Kidney (tissue), 14 donors: Measurements from ENCODE around the gene HSD11B2. TPM values are rescaled to one million over a fixed set of nuclear protein-coding genes. Genes with fewer than 3 reads are reported as not detected.
A peak's percentile ranks its signal among the peaks of the same experiment; 100 is the strongest.

Experiments used
- DNase-seq, 5 donors: peaks; one replicate each; pipeline ENCODE4 v3.0.0-alpha.2; 2013 to 2020
- FAIRE-seq: peaks from 2 replicates; lab custom pipeline; 2012; peaks lifted over from hg19 to GRCh38; lab: Jason Lieb, UNC
- H3K27ac ChIP-seq, 2 donors: one replicate each; pipeline ENCODE4 v1.7.0; 2013; ENCODE audit warnings: low read depth in 2 of 2, low read length in 2 of 2, inconsistent platforms in 1 of 2
- H3K27me3 ChIP-seq: one replicate; pipeline ENCODE4 v1.7.1; 2013; ENCODE audit warnings: low read length, inconsistent platforms; ENCODE audit not compliant: control insufficient read depth, insufficient read depth
- H3K36me3 ChIP-seq, 3 donors: one replicate each; pipeline versions ENCODE4 v1.7.0 to v1.7.1; 2013; ENCODE audit warnings: low read length in 3 of 3, control low read depth in 1 of 3, inconsistent platforms in 1 of 3; ENCODE audit not compliant: insufficient read depth in 3 of 3, control insufficient read depth in 2 of 3
- H3K4me1 ChIP-seq, 3 donors: one replicate each; pipeline versions ENCODE4 v1.7.0 to v1.7.1; 2013; ENCODE audit warnings: low read length in 3 of 3, inconsistent platforms in 1 of 3, low read depth in 1 of 3; ENCODE audit not compliant: control insufficient read depth in 2 of 3, insufficient read depth in 2 of 3
- H3K4me3 ChIP-seq, 3 donors: one replicate each; pipeline versions ENCODE4 v1.7.0 to v1.8.1; 2013; ENCODE audit warnings: low read length in 3 of 3, control low read depth in 1 of 3, inconsistent platforms in 1 of 3
- H3K9ac ChIP-seq, 3 donors: one replicate each; pipeline versions ENCODE4 v1.7.0 to v1.7.1; 2013; ENCODE audit warnings: low read length in 3 of 3, control low read depth in 1 of 3, inconsistent platforms in 1 of 3
- H3K9me3 ChIP-seq, 3 donors: one replicate each; pipeline versions ENCODE4 v1.7.0 to v1.7.1; 2013; ENCODE audit warnings: low read length in 3 of 3, control low read depth in 1 of 3, inconsistent platforms in 1 of 3; ENCODE audit not compliant: control insufficient read depth in 2 of 3, insufficient read depth in 1 of 3
- intact Hi-C: fragments of 100-400 bp; cut with DNase I; formaldehyde crosslinking; loops from one replicate; pipeline ENCODE4 v1.11.1; 2022
- polyA plus RNA-seq: library from polyadenylated mRNA; stranded (reverse); fragments of 350-450 nt; fragmentation: Illumina TruSeq; extraction: RNeasy Lipid Tissue Mini Kit (QIAGEN cat#74804); gene quantifications from one replicate; pipeline ENCODE4 v1.2.3, GENCODE V29; 2014; ENCODE audit warnings: low read depth, low replicate concordance; ENCODE audit not compliant: insufficient read depth
- total RNA-seq: library from RNA; stranded (reverse); fragmentation: NEBNext Ultra II Directional; extraction: Animal tissue kit (Norgen Biotek cat#: 25700); gene quantifications from one replicate; pipeline ENCODE4 v1.2.1, GENCODE V29; 2021
- TF ChIP-seq, protein P1 (sequence below): IDR thresholded peaks from 3 replicates; pipeline ENCODE4 v1.5.1; 2012; ENCODE audit warnings: mild to moderate bottlenecking, moderate library complexity, borderline replicate concordance; ENCODE audit not compliant: insufficient read depth; ENCODE audit errors: extremely low read depth
- donor health status: control.
- donor health status: control.
- donor health status: control.
- donor health status: control.
- donor health status: control.
- donor health status: DM: yes; HTN: yes; CAD: no.
- donor health status: Normal renal cell carcinoma (clear cell type).

HSD11B2 gene
- total and polyA plus RNA-seq, 2 donors from 2014 or later = 139 to 1,022 TPM

DNA sequence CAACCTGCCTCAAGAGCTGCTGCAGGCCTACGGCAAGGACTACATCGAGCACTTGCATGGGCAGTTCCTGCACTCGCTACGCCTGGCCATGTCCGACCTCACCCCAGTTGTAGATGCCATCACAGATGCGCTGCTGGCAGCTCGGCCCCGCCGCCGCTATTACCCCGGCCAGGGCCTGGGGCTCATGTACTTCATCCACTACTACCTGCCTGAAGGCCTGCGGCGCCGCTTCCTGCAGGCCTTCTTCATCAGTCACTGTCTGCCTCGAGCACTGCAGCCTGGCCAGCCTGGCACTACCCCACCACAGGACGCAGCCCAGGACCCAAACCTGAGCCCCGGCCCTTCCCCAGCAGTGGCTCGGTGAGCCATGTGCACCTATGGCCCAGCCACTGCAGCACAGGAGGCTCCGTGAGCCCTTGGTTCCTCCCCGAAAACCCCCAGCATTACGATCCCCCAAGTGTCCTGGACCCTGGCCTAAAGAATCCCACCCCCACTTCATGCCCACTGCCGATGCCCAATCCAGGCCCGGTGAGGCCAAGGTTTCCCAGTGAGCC lies 5.8 kb downstream of the HSD11B2 start:
- Histone ChIP-seq H3K36me3 (peaks cover 3 to 25% (median 18%) of the 10 kb centered on the region in 3 donors), H3K4me3 (no peak overlapping the region), H3K9ac (peak overlapping the region in 1 of 3 donors; percentile 44), H3K27me3 (no peaks in the 10 kb centered on the region), H3K27ac (peak overlapping the region; percentile 79 to 85), H3K4me1 (peaks cover 2 to 41% (median 25%) of the 10 kb centered on the region in 3 donors), H3K9me3 (no peaks in the 10 kb centered on the region)
- intact Hi-C loops = no loop called here
- no peak for DNase-seq
- TF ChIP-seq, protein P1, sequence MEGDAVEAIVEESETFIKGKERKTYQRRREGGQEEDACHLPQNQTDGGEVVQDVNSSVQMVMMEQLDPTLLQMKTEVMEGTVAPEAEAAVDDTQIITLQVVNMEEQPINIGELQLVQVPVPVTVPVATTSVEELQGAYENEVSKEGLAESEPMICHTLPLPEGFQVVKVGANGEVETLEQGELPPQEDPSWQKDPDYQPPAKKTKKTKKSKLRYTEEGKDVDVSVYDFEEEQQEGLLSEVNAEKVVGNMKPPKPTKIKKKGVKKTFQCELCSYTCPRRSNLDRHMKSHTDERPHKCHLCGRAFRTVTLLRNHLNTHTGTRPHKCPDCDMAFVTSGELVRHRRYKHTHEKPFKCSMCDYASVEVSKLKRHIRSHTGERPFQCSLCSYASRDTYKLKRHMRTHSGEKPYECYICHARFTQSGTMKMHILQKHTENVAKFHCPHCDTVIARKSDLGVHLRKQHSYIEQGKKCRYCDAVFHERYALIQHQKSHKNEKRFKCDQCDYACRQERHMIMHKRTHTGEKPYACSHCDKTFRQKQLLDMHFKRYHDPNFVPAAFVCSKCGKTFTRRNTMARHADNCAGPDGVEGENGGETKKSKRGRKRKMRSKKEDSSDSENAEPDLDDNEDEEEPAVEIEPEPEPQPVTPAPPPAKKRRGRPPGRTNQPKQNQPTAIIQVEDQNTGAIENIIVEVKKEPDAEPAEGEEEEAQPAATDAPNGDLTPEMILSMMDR = no peak
- FAIRE-seq = no peak

DNA sequence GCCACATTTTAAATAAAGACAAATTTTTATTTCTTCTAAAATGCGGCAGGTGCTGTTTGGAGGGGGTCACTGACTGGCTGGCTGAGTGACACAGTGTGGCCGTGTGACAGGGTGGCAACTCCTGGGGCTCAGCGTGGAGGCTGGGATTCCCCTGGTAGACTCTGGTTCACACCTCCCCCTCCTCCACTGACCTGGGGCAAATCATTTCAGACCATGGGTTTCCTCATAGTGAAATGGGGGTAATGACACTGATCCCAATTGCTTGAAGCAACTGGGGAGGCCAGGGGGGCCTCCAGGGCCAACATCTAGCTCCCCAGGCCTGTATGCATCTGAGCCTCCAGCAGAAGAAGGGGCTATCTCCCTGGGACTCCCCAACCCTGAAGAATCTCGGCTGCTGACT lies 6.6 kb downstream of the HSD11B2 start:
- TF ChIP-seq, protein P1 = no peak
- Histone ChIP-seq H3K9me3 (no peaks in the 10 kb centered on the region), H3K4me3 (no peak overlapping the region), H3K36me3 (peaks cover 3 to 25% (median 18%) of the 10 kb centered on the region in 3 donors), H3K9ac (peak overlapping the region in 1 of 3 donors; percentile 44), H3K27me3 (no peaks in the 10 kb centered on the region), H3K4me1 (peaks cover 3 to 48% (median 33%) of the 10 kb centered on the region in 3 donors), H3K27ac (peak overlapping the region; percentile 79 to 85)
- intact Hi-C loops = no loop called here
- DNase-seq (no peak), FAIRE-seq (no peak)

DNA sequence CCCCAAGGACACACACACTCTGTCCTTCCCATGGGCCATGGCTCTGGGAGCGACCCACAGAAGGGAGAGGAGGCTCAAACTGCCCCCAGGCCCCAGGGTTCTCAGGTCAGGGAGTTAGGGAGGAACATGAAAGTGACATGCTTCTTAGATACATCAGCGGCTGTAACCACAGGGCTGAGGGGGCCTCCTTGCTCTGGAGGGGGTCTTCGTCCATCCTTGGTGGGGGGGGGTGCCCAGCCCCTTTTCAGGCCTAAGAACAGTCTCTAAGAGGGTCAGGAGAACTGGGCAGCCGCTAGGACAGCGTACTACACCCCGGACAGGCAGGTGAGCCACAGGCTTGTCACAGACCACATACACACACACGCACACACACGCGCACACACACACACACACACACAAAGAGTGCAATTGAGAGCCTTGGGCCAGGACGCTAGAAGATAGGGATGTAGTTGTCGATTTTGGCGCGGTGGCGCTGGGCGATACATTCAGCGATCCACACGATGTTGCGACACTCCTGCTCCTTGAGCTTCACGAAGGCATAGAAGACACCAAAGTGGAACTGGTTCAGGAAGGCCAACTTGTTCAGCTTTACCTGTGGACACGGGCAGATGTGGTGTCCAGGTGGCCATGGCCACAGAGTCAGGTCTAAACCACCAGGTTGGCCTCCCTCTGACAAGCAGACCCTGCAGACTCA lies 7.3 kb downstream of the HSD11B2 start:
- TF ChIP-seq, protein P1 = no peak
- no peaks in the 10 kb centered on the region for H3K9me3 ChIP-seq
- peak overlapping the region; percentile 79 to 85 for H3K27ac ChIP-seq
- no peak for FAIRE-seq
- peaks cover 3 to 52% (median 33%) of the 10 kb centered on the region in 3 donors for H3K4me1 ChIP-seq
- peak overlapping the region in 1 of 3 donors; percentile 44 for H3K9ac ChIP-seq
- no peak overlapping the region for H3K4me3 ChIP-seq
- no peak for DNase-seq
- H3K36me3 ChIP-seq = peaks cover 3 to 25% (median 16%) of the 10 kb centered on the region in 3 donors
- no peaks in the 10 kb centered on the region for H3K27me3 ChIP-seq
- intact Hi-C loops = no loop called here
